ENCODE measurements around the gene WNK4.

WNK4 gene

DNA sequence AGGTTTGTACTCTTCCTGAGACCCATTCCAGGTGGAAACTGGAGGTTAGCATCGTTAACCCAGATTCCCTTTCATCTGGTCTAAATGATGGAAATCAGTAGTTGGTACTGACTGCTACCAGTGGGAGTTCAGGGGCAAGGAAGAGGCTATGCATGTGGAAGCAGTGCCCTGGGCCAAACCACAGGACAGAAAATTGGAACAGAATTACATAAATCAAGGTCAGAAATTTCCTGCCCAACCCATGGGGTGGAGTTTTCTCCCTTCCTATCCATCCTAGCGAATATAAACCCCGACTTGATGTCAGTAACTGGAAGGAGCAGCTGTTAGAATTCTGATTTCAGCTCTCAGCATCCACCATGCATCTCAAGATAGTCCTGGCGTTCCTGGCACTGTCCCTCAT is 63.9 kb downstream of the WNK4 start, which contains the start of gene AOC2:
Gene AOC2, plus strand, starts transcription at position 310 of the 400 bp plus-strand sequence. Its CDS starts 47 bp downstream, at position 357.
- H3K4me3 ChIP-seq (ENCODE audit: low read length): no peak within 1 kb of the TSS
- TF ChIP-seq, protein P1, sequence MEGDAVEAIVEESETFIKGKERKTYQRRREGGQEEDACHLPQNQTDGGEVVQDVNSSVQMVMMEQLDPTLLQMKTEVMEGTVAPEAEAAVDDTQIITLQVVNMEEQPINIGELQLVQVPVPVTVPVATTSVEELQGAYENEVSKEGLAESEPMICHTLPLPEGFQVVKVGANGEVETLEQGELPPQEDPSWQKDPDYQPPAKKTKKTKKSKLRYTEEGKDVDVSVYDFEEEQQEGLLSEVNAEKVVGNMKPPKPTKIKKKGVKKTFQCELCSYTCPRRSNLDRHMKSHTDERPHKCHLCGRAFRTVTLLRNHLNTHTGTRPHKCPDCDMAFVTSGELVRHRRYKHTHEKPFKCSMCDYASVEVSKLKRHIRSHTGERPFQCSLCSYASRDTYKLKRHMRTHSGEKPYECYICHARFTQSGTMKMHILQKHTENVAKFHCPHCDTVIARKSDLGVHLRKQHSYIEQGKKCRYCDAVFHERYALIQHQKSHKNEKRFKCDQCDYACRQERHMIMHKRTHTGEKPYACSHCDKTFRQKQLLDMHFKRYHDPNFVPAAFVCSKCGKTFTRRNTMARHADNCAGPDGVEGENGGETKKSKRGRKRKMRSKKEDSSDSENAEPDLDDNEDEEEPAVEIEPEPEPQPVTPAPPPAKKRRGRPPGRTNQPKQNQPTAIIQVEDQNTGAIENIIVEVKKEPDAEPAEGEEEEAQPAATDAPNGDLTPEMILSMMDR (conservative IDR thresholded peaks at IDR 0.05; ENCODE audit: low read depth, low read length): no peak
- no peak for DNase-seq (ENCODE audit: low read depth)

DNA sequence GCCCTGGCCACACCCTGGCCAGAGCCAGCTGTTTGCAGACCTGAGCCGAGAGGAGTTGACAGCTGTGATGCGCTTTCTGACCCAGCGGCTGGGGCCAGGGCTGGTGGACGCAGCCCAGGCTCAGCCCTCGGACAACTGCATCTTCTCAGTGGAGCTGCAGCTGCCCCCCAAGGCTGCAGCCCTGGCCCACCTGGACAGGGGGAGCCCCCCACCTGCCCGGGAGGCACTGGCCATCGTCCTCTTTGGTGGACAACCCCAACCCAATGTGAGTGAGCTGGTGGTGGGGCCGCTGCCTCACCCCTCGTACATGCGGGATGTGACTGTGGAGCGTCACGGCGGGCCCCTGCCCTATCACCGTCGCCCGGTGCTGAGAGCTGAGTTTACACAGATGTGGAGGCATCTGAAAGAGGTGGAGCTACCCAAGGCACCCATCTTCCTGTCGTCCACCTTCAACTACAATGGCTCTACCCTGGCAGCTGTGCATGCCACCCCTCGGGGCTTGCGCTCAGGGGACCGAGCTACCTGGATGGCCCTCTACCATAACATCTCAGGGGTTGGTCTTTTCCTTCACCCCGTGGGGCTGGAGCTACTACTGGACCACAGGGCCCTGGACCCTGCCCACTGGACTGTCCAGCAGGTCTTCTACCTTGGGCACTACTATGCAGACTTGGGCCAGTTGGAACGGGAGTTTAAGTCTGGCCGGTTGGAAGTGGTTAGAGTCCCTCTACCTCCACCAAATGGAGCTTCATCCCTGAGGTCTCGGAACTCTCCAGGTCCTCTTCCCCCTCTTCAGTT is 64.5 kb downstream of the WNK4 start:
- DNase-seq (ENCODE audit: low read depth): no peak
- TF ChIP-seq, protein P1 (conservative IDR thresholded peaks at IDR 0.05; ENCODE audit: low read depth, low read length): no peak
- H3K4me3 ChIP-seq (ENCODE audit: low read length): no peak overlapping the region

DNA sequence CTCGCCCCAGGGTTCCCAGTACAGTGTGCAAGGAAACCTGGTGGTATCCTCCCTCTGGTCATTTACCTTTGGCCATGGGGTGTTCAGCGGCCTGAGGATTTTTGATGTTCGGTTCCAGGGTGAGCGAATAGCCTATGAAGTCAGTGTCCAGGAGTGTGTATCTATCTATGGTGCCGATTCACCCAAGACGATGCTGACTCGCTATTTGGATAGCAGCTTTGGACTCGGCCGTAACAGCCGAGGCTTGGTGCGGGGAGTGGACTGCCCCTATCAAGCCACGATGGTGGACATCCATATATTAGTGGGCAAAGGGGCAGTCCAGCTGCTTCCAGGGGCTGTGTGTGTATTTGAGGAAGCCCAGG is 65.1 kb downstream of the WNK4 start:
- no peak for DNase-seq (ENCODE audit: low read depth)
- TF ChIP-seq, protein P1 (conservative IDR thresholded peaks at IDR 0.05; ENCODE audit: low read depth, low read length): no peak
- no peak overlapping the region for H3K4me3 ChIP-seq (ENCODE audit: low read length)

DNA sequence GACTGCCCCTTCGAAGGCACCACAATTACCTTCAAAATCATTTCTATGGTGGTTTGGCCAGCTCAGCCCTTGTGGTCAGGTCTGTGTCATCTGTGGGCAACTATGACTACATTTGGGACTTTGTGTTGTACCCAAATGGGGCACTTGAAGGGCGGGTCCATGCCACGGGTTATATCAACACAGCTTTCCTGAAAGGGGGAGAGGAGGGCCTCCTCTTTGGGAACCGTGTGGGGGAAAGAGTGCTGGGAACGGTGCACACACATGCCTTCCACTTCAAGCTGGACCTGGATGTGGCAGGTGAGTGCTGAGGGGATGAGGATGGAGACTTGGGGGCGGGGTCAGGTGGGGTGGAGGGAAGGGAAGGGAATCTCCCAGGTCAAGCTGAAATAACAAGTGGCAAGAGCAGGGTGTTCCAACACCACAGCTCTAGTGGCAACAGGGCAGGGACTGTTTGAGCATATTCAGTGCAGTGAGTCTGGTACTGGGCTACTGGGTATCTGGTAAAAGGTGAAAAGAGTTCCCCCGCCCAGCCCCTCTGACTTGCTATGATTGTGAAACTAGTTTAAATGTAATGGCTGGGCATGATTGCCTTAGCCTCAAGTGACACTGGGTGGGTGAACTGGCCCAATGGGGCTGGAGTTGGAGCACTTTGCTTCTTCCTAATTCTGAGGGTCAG is 65.6 kb downstream of the WNK4 start:
- H3K4me3 ChIP-seq (ENCODE audit: low read length): no peak overlapping the region
- TF ChIP-seq, protein P1 (conservative IDR thresholded peaks at IDR 0.05; ENCODE audit: low read depth, low read length): no peak
- no peak for DNase-seq (ENCODE audit: low read depth)
